ENCODE measurements around the gene TCTN1. TPM values are rescaled to one million over a fixed set of nuclear protein-coding genes. Genes with fewer than 3 reads are reported as not detected.

Gene TCTN1
- total RNA-seq, result 49.9 TPM

GRCh38 chr12:110613771-110614684, at the start of gene TCTN1:
TCTN1 (plus strand) TSS chr12:110614129; CDS start chr12:110614183, 54 bp downstream.

GRCh38 chr12:110583137-110584059, 30.5 kb upstream of the TCTN1 start, which contains the start of gene PPTC7:
PPTC7 (minus strand) TSS chr12:110583318; CDS start chr12:110583031, 287 bp downstream.

GRCh38 chr12:110688446-110689280, 74.7 kb downstream of the TCTN1 start, which contains the start of gene HVCN1:
HVCN1 (minus strand) TSS chr12:110689115; CDS start chr12:110683245, 5,870 bp downstream.

Other genes with a start within 250 kb of the TCTN1 start
- gene ANAPC7, start 210.4 kb upstream of the TCTN1 start, total RNA-seq, result 67.0 TPM
- 195 TPM for gene ARPC3, start 163.8 kb upstream of the TCTN1 start, total RNA-seq
- gene GPN3, start 145.9 kb upstream of the TCTN1 start, total RNA-seq, result 16.1 TPM
- 16.7 TPM for gene FAM216A, start 145.3 kb upstream of the TCTN1 start, total RNA-seq
- 107 TPM for gene VPS29, start 112.0 kb upstream of the TCTN1 start, total RNA-seq
- gene RAD9B, start 111.8 kb upstream of the TCTN1 start, total RNA-seq, result 1.9 TPM
- 16.7 TPM for gene PPTC7, start 30.8 kb upstream of the TCTN1 start, total RNA-seq
- gene HVCN1, start 75.0 kb downstream of the TCTN1 start, total RNA-seq, result 6.8 TPM
- gene PPP1CC, start 128.8 kb downstream of the TCTN1 start, total RNA-seq, result 220 TPM
- gene CCDC63, start 232.9 kb downstream of the TCTN1 start, total RNA-seq, result not detected